WTC11 (cell line): ENCODE results near the gene HELQ. TPM values are rescaled to one million over a fixed set of nuclear protein-coding genes. Genes with fewer than 3 reads are reported as not detected.

Experiments
- ATAC-seq: fragments of 200-7000 bp; cut with Tn5 transposase; 2 replicates; pipeline ENCODE4 v1.10.0; 2021; ENCODE audit warnings: mild to moderate bottlenecking, moderate library complexity
- CTCF ChIA-PET: fragments of 300-600 bp; sonication (Branson Sonifier 250); formaldehyde crosslinking; loops from one replicate; lab custom pipeline; 2021; ENCODE audit warnings: antibody characterized with exemption; lab: Charles Lee
- POLR2A ChIA-PET: fragments of 350-600 bp; sonication (Branson Sonifier 250); formaldehyde crosslinking; loops from one replicate; lab custom pipeline; 2021; ENCODE audit warnings: antibody characterized with exemption; lab: Charles Lee
- DNase-seq: peaks from one replicate; pipeline ENCODE4 v3.0.0; 2021; ENCODE audit warnings: low spot score
- H3K27ac Mint-ChIP-seq: 2 replicates; pipeline ENCODE4 v1.8.0; 2021; ENCODE audit warnings: mixed read lengths
- H3K27me3 Mint-ChIP-seq: 2 replicates; pipeline ENCODE4 v1.8.0; 2021; ENCODE audit warnings: low read depth, mild to moderate bottlenecking, moderate library complexity, mixed read lengths
- H3K36me3 Mint-ChIP-seq: 2 replicates; pipeline ENCODE4 v1.8.0; 2021; ENCODE audit warnings: mixed read lengths
- H3K4me1 Mint-ChIP-seq: 2 replicates; pipeline ENCODE4 v1.8.0; 2022; ENCODE audit warnings: mixed read lengths
- H3K4me3 Mint-ChIP-seq: 2 replicates; pipeline ENCODE4 v1.8.0; 2021; ENCODE audit warnings: mild to moderate bottlenecking, moderate library complexity, mixed read lengths
- H3K9me3 Mint-ChIP-seq: 2 replicates; pipeline ENCODE4 v1.8.0; 2021; ENCODE audit warnings: mixed read lengths
- ARID4B ChIP-seq: sonication (generic); formaldehyde crosslinking; IDR thresholded peaks from 2 replicates; pipeline ENCODE4 v1.8.0; 2023; ENCODE audit warnings: missing genetic modification reagents, mild to moderate bottlenecking, borderline replicate concordance
- CREB1 ChIP-seq: sonication (generic); formaldehyde crosslinking; IDR thresholded peaks from 2 replicates; pipeline ENCODE4 v1.8.0; 2023; ENCODE audit warnings: mild to moderate bottlenecking, missing genetic modification reagents
- CTCF ChIP-seq: fragments of 200-600 bp; IDR thresholded peaks from 2 replicates; pipeline ENCODE4 v1.8.0; 2022; ENCODE audit warnings: antibody characterized with exemption
- EMX1 ChIP-seq: fragments of 250-450 bp; sonication (Bioruptor Pico); IDR thresholded peaks from 2 replicates; pipeline ENCODE4 v1.8.0; 2021; ENCODE audit warnings: mild to moderate bottlenecking
- ESRRA ChIP-seq: sonication (generic); formaldehyde crosslinking; IDR thresholded peaks from 2 replicates; pipeline ENCODE4 v1.8.1; 2022; ENCODE audit warnings: mild to moderate bottlenecking, missing genetic modification reagents, borderline replicate concordance
- FOXP1 ChIP-seq: sonication (generic); formaldehyde crosslinking; IDR thresholded peaks from 2 replicates; pipeline ENCODE4 v1.8.0; 2022; ENCODE audit warnings: missing genetic modification reagents, mild to moderate bottlenecking, moderate library complexity, borderline replicate concordance
- JUN ChIP-seq: sonication (generic); formaldehyde crosslinking; IDR thresholded peaks from 2 replicates; pipeline ENCODE4 v1.8.0; 2023; ENCODE audit warnings: mild to moderate bottlenecking, missing genetic modification reagents
- NFATC4 ChIP-seq: fragments of 250-450 bp; sonication (Bioruptor Pico); IDR thresholded peaks from 2 replicates; pipeline ENCODE4 v1.9.0; 2021; ENCODE audit warnings: mild to moderate bottlenecking
- PRRX2 ChIP-seq: fragments of 250-450 bp; sonication (Bioruptor Pico); IDR thresholded peaks from 2 replicates; pipeline ENCODE4 v1.8.0; 2021; ENCODE audit warnings: mild to moderate bottlenecking
- RORB ChIP-seq: fragments of 250-450 bp; sonication (Bioruptor Pico); IDR thresholded peaks from 2 replicates; pipeline ENCODE4 v1.9.0; 2021; ENCODE audit warnings: mild to moderate bottlenecking
- STAT6 ChIP-seq: sonication (generic); formaldehyde crosslinking; conservative IDR thresholded peaks from 2 replicates; pipeline ENCODE4 v1.8.1; 2023; ENCODE audit warnings: mild to moderate bottlenecking, low read depth, missing genetic modification reagents, moderate library complexity
- TEAD4 ChIP-seq: sonication (generic); formaldehyde crosslinking; IDR thresholded peaks from 2 replicates; pipeline ENCODE4 v1.8.0; 2022; ENCODE audit warnings: mild to moderate bottlenecking, missing genetic modification reagents
- ZBTB21 ChIP-seq: sonication (generic); formaldehyde crosslinking; IDR thresholded peaks from 2 replicates; pipeline ENCODE4 v1.8.1; 2023; ENCODE audit warnings: mild to moderate bottlenecking, missing genetic modification reagents, borderline replicate concordance
- ZNF219 ChIP-seq: sonication (generic); formaldehyde crosslinking; IDR thresholded peaks from 2 replicates; pipeline ENCODE4 v1.8.0; 2023; ENCODE audit warnings: missing genetic modification reagents, mild to moderate bottlenecking, borderline replicate concordance
- ZNF317 ChIP-seq: sonication (generic); formaldehyde crosslinking; IDR thresholded peaks from 2 replicates; pipeline ENCODE4 v1.8.1; 2023; ENCODE audit warnings: low read depth, mild to moderate bottlenecking, moderate library complexity, missing genetic modification reagents, borderline replicate concordance
- ZNF396 ChIP-seq: fragments of 250-450 bp; sonication (Bioruptor Pico); IDR thresholded peaks from 2 replicates; pipeline ENCODE4 v1.8.0; 2021; ENCODE audit warnings: mild to moderate bottlenecking, moderate library complexity, borderline replicate concordance
- total RNA-seq: library from RNA; stranded (reverse); gene quantifications from 3 replicates; pipeline ENCODE4 v1.2.3, GENCODE V29; 2021
- TF ChIP-seq, protein P1 (sequence below): sonication (generic); formaldehyde crosslinking; IDR thresholded peaks from 2 replicates; pipeline ENCODE4 v1.8.0; 2023; ENCODE audit warnings: missing genetic modification reagents
- TF ChIP-seq, protein P2 (sequence below): sonication (generic); formaldehyde crosslinking; IDR thresholded peaks from 2 replicates; pipeline ENCODE4 v1.8.1; 2022; ENCODE audit warnings: mild to moderate bottlenecking, moderate library complexity, missing genetic modification reagents
- TF ChIP-seq, protein P3 (sequence below): fragments of 250-450 bp; sonication (Bioruptor Pico); IDR thresholded peaks from 2 replicates; pipeline ENCODE4 v1.9.0; 2021; ENCODE audit warnings: moderate library complexity, mild to moderate bottlenecking, inconsistent platforms, borderline replicate concordance
- TF ChIP-seq, protein P4 (sequence below): sonication (generic); formaldehyde crosslinking; IDR thresholded peaks from 2 replicates; pipeline ENCODE4 v1.8.0; 2022; ENCODE audit warnings: mild to moderate bottlenecking, missing genetic modification reagents
- TF ChIP-seq, protein P5 (sequence below): sonication (generic); formaldehyde crosslinking; IDR thresholded peaks from 2 replicates; pipeline ENCODE4 v1.8.0; 2022; ENCODE audit warnings: mild to moderate bottlenecking, missing genetic modification reagents

HELQ gene
- total RNA-seq, 1 experiment from 2014 or later = 10.1 TPM

GRCh38 chr4:83392562-83392961 is 63.1 kb downstream of the HELQ start:
- Mint-ChIP-seq H3K27me3 (peaks cover 86% of the 10 kb centered on the region), H3K9me3 (peaks cover 3% of the 10 kb centered on the region), H3K4me3 (no peak overlapping the region), H3K4me1 (peaks cover 31% of the 10 kb centered on the region), H3K36me3 (peaks cover 3% of the 10 kb centered on the region), H3K27ac (no peak overlapping the region)
- ChIA-PET CTCF (no interaction called here), POLR2A (no interaction called here)
- ATAC-seq = no peak
- TF ChIP-seq ESRRA = no peak
- TF ChIP-seq CREB1 = no peak
- no peak for TF ChIP-seq EMX1 (CRISPR knock-in tag)
- TF ChIP-seq RORB (CRISPR knock-in tag) = no peak
- TF ChIP-seq, protein P1, sequence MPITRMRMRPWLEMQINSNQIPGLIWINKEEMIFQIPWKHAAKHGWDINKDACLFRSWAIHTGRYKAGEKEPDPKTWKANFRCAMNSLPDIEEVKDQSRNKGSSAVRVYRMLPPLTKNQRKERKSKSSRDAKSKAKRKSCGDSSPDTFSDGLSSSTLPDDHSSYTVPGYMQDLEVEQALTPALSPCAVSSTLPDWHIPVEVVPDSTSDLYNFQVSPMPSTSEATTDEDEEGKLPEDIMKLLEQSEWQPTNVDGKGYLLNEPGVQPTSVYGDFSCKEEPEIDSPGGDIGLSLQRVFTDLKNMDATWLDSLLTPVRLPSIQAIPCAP (CRISPR knock-in tag) = no peak
- no peak for TF ChIP-seq NFATC4
- TF ChIP-seq ZNF396 (CRISPR knock-in tag) = no peak
- TF ChIP-seq, protein P2, sequence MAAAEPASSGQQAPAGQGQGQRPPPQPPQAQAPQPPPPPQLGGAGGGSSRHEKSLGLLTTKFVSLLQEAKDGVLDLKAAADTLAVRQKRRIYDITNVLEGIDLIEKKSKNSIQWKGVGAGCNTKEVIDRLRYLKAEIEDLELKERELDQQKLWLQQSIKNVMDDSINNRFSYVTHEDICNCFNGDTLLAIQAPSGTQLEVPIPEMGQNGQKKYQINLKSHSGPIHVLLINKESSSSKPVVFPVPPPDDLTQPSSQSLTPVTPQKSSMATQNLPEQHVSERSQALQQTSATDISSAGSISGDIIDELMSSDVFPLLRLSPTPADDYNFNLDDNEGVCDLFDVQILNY (CRISPR knock-in tag) = no peak
- DNase-seq = no peak

GRCh38 chr4:83390944-83391343 is 64.7 kb downstream of the HELQ start:
- DNase-seq = no peak
- H3K27ac Mint-ChIP-seq = no peak overlapping the region
- CTCF ChIA-PET = interaction anchor here (1.0 kb wide), 1 partner anchor 316 kb away, joined by 3 read pairs; no protein-coding TSS in a partner anchor
- POLR2A ChIA-PET = no interaction called here
- peaks cover 92% of the 10 kb centered on the region for H3K27me3 Mint-ChIP-seq
- no peak overlapping the region for H3K4me3 Mint-ChIP-seq
- H3K4me1 Mint-ChIP-seq = peaks cover 44% of the 10 kb centered on the region
- no peak for ATAC-seq
- H3K36me3 Mint-ChIP-seq = no peaks in the 10 kb centered on the region
- no peaks in the 10 kb centered on the region for H3K9me3 Mint-ChIP-seq
- TF ChIP-seq, protein P3, sequence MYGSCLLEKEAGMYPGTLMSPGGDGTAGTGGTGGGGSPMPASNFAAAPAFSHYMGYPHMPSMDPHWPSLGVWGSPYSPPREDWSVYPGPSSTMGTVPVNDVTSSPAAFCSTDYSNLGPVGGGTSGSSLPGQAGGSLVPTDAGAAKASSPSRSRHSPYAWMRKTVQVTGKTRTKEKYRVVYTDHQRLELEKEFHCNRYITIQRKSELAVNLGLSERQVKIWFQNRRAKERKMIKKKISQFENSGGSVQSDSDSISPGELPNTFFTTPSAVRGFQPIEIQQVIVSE (CRISPR knock-in tag) = no peak
- TF ChIP-seq TEAD4 (CRISPR knock-in tag) (no peak), JUN (no peak), NFATC4 (no peak), FOXP1 (CRISPR knock-in tag) (no peak), ZNF219 (CRISPR knock-in tag) (no peak), PRRX2 (CRISPR knock-in tag) (no peak), CTCF (no peak), STAT6 (CRISPR knock-in tag) (no peak), CREB1 (no peak), ZNF317 (CRISPR knock-in tag) (no peak), ARID4B (no peak), ZBTB21 (CRISPR knock-in tag) (no peak)
- TF ChIP-seq, protein P4, sequence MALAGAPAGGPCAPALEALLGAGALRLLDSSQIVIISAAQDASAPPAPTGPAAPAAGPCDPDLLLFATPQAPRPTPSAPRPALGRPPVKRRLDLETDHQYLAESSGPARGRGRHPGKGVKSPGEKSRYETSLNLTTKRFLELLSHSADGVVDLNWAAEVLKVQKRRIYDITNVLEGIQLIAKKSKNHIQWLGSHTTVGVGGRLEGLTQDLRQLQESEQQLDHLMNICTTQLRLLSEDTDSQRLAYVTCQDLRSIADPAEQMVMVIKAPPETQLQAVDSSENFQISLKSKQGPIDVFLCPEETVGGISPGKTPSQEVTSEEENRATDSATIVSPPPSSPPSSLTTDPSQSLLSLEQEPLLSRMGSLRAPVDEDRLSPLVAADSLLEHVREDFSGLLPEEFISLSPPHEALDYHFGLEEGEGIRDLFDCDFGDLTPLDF (CRISPR knock-in tag) = no peak
- TF ChIP-seq, protein P5, sequence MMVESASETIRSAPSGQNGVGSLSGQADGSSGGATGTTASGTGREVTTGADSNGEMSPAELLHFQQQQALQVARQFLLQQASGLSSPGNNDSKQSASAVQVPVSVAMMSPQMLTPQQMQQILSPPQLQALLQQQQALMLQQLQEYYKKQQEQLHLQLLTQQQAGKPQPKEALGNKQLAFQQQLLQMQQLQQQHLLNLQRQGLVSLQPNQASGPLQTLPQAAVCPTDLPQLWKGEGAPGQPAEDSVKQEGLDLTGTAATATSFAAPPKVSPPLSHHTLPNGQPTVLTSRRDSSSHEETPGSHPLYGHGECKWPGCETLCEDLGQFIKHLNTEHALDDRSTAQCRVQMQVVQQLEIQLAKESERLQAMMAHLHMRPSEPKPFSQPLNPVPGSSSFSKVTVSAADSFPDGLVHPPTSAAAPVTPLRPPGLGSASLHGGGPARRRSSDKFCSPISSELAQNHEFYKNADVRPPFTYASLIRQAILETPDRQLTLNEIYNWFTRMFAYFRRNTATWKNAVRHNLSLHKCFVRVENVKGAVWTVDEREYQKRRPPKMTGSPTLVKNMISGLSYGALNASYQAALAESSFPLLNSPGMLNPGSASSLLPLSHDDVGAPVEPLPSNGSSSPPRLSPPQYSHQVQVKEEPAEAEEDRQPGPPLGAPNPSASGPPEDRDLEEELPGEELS (CRISPR knock-in tag) = no peak
